ENCODE measurements around the gene LCN6.
"Not testable (repeated sequence)": the region's sequence is repeated elsewhere in the genome, so short reads cannot be mapped to it uniquely, and the experiment has no call there.

LCN6 gene, protein sequence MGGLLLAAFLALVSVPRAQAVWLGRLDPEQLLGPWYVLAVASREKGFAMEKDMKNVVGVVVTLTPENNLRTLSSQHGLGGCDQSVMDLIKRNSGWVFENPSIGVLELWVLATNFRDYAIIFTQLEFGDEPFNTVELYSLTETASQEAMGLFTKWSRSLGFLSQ

DNA sequence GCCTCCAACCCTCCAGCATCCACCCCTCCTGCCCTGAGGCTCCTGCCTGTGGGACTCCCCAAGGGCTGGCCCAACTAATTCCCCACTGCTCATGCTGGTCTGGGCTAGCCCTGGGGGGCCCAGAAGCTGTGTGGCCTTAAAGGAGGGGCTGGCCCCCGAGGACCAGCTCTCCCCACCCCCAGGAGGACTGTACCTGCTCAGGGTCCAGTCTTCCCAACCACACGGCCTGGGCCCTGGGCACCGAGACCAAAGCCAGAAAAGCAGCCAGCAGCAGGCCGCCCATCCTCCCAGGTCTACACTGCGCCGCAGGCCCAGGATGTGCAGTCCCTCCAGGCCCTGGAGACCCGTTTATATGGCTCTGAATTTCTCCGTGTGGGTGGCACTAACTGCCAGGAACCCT lies at the start of gene LCN6:
Gene LCN6, minus strand, starts transcription at position 325 of the 400 bp plus-strand sequence. Its CDS starts 42 bp downstream, at position 283.
- no peak for DNase-seq

DNA sequence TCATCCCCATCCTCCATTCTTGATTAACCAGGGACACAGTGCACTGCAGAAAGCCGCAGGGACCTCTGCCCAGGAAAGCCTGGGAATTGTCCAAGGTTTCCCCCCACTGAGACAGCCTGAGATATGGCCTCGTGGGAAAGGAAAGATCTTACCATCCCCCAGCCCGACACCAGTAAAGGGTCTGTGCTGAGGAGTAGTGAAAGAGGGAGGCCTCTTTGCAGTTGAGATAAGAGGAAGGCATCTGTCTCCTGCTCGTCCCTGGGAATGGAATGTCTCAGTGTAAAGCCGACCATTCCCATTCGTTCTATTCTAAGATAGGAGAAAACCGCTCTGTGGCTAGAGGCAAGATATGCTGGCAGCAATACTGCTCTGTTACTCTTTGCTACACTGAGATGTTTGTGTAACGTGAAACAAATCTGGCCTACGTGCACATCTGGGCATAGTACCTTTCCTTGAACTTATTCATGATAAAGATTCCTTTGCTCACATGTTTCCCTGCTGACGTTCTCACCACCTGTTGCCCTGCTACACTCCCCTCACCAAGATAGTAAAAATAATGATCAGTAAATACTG lies 48.5 kb upstream of the LCN6 start:
- not testable (repeated sequence) for DNase-seq

DNA sequence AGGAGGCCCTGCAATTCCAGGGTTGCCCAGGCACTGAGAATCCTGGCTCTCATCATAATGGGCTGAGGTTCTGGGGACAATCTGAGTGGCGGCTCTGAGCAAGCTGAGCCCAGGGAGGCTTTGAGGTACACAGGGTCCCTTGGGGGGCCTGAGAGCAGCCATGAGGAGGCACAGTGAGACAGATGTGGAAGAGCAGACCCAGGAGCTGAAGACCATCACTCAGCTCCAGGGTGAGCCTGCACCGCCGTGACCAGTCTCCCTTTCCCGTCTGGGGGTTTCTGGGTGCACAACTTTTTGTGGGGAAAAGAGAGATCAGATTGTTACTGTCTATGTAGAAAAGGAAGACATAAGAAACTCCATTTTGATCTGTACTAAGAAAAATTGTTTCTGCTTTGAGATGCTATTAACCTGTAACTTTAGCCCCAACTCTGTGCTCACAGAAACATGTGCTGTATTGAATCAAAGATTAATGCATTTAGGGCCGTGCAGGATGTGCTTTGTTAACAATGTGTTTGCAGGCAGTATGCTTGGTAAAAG lies 48.0 kb upstream of the LCN6 start, which contains the start of gene CCDC183:
Gene CCDC183, plus strand, starts transcription at position 101 of the 537 bp plus-strand sequence. Its CDS starts 60 bp downstream, at position 161.
- DNase-seq, result no peak

DNA sequence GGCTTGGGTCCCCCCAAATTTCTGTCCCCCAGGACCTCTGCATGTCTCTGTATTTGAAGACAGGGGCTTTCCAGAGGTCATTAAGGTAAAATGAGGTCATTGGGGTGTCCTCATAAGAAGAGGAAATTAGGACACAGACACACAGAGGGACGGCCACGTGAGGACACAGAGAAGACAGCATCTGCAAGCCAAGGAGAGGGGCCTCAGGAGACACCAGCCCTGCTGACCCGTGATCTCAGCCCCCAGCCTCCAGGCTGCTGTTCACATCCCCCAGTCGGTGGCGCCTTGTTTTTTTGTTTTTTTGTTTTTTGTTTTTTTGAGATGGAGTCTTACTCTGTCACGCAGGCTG lies 46.6 kb upstream of the LCN6 start:
- no peak for DNase-seq

DNA sequence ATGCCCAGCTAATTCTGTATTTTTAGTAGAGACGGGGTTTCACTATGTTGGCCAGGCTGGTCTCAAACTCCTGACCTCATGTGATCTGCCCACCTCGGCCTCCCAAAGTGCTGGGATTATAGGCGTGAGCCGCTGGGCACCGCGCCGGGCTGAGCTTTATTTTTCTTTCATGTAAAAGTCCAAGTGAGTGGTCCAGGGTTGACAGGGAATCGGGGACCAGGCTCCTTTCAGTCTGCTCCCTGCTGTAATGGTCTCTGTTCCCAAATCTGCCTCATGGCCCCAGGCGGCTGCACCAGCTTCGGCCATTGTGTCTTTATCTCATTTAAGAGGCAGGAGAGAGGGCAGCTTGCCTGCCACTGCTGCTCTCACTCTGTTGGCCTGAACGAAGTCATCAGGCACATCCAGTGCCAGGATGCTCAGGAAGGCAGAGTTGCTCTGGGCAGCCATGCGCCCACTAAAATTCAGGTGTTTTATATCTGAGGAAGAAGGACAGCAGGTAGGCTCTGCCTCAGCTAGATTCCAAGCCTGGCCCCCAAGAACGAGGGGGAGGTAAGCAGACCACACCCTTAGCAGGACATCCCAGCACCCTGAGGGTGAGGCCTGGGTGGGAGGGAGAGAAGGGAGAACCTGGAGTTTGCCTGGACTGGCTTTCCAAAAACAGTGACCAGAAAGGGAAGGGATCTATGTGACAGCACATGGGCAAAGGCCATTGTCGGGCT lies 46.1 kb upstream of the LCN6 start:
- DNase-seq, result no peak

DNA sequence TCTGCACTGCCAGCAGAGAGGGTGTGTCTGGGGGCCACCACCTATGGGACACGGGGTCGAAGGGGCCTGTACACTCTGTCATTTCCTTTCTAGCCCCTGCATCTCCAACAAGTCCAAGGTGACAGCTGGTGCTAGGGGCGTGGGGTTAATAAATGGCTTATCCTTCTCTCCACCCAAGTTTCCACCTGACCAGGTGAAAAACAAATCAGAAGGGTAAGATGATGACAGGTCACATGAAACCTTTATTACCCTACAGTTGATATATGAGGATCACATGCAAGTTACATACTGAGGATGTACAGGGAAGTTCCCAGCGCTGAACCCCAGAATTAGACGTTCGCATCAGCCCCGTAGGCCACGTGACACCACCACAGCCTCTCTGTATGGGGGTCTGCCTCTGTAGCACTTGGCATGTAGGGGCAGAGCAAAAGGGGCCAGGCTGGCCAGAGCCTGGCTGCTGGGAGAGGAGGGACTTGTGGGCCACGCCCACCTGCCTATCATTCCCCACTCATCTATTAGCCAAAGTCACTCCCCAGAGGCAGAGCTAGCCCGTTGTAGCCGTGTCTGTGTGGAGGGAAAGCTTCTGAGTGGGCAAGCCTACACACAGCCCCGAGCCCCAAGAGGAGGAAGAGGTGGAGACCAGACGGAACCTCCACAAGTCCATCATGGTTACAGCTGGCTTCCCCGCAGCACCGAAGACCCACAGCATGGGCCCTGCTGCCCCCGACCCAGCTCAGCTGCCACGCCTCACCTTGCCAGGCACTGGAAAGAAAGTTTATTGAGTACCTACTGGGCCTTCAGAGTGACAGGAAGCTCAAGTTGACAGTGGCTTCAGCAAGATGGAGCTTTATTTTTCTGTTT lies 45.0 kb upstream of the LCN6 start:
- DNase-seq, result no peak

DNA sequence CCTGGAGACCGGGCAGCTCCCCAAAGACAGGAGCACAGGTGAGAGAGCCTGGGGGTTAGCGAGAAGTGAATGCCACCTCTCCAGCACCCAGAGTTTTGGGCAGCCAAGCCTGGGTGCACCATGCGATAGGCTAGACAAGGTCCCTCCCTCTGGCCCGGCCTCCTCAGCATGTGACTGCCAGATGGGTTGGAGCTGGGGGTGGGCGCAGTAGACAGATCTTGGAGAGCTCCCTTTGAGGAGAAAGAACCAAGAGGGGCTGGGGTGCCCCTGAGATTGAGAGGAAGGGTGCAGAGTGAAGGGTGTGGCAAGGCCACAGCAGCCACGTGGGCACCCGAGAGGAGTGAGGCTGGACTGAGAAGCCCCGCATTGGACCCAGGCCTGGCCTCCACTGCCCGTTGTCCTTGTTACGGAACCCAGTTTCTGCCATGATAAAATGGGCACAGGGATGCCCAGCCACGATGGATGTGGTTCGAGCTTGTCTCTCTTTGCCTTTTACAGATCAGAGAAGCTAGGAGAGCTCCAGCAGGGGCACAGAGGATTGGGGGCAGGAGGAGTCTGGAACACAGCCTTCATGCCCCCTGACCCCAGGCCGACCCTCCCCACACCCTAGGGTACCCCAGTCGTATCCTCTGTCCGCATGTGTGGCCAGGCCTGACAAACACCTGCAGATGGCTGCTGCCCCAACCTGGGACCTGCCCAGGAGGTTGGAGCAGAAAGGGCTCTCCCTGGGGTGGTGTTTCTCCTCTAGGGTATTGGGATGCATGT lies 44.2 kb upstream of the LCN6 start:
- no peak for DNase-seq

DNA sequence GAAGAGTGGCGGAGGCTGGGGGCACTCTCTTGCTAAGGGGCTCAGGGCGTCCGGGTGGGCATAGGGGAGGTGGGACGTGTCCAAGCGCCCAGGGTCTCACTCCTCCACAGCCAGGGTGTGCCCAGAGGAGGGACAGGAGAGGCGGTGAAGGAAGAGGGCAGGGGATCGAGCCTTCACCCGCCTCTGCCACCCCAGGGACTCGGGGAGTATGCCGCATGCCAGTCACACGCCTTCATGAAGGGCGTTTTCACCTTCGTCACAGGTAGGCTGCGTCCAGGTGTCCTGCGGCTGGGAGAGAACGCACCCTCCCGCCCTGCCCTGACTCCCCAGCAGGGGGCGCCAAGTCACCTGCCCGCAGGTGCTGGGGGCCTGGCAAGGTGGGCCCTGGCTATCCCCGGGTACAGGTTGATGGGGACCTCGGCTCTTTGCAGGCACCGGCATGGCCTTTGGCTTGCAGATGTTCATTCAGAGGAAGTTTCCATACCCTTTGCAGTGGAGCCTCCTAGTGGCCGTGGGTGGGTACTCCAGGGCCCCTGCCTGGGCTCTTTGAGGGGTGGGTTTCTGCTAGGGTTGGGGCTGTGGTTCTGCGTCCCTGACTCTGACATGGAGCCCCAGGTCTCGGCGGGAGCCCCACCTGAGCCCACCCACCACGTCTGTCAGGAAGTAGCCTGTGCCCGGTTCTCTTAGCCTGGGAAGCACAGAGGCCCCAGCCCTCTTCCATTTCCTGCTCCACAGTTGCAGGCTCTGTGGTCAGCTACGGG lies 43.4 kb upstream of the LCN6 start:
- peak; percentile 65 for DNase-seq

DNA sequence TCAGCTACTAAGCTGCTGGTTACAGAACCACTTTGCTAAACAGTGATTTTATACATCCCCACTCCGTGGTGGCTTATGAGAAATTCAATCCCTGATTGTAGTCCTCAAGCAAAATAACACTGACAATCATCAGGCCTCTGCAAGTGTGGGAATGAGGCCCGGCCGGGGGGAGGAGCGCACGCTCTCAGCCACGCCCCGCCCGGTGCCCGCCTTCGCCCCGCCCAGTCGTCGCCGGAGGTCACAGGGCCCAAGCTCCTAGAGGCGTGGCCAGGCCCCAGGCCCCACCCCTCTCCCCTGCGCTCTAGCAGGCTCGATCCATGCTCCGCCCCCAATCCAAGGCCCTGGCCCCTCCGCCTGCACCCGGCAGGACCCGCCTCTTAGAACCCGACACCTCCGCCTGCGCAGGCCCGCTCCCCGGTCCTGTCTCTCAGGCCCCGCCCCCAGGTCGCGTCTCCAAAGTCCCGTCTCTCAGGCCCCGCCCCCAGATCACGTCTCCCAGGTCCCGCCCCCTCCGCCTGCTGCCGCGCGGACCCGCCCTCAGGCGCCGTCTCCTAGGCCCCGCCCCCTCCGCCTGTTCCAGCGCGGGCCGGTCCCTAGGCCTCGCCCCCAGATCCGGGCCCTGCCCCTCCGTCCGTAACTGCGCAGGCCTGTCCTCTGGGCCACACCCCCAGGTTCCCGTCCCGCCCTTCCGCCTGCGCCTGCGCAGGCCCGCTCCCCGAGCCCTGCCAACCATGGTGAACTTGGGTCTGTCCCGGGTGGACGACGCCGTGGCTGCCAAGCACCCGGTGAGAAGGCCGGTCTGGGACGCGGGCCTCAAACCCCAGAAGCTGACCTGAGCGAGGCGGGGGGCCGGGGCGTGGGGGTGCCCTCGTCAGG lies 42.6 kb upstream of the LCN6 start, which contains the start of gene TMEM141:
Gene TMEM141, plus strand, starts transcription at position 705 of the 876 bp plus-strand sequence. Its CDS starts 27 bp downstream, at position 732.
- peak; percentile 99 for DNase-seq

DNA sequence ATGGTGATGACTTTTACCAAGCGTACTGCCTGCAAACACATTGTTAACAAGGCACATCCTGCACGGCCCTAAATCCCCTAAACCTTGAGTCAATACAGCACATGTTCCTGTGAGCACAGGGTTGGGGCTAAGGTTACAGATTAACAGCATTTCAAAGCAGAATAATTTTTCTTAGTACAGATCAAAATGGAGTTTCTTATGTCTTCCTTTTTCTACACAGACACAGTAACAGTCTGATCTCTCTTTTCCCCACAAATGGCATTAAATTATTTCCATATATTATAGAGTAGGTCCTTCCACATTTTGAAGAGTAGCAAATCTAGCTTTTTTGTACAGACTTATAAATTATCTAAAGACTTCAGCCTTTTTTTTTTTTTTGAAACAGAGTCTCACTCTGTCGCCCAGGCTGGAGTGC lies 41.2 kb upstream of the LCN6 start:
- DNase-seq, result no peak

DNA sequence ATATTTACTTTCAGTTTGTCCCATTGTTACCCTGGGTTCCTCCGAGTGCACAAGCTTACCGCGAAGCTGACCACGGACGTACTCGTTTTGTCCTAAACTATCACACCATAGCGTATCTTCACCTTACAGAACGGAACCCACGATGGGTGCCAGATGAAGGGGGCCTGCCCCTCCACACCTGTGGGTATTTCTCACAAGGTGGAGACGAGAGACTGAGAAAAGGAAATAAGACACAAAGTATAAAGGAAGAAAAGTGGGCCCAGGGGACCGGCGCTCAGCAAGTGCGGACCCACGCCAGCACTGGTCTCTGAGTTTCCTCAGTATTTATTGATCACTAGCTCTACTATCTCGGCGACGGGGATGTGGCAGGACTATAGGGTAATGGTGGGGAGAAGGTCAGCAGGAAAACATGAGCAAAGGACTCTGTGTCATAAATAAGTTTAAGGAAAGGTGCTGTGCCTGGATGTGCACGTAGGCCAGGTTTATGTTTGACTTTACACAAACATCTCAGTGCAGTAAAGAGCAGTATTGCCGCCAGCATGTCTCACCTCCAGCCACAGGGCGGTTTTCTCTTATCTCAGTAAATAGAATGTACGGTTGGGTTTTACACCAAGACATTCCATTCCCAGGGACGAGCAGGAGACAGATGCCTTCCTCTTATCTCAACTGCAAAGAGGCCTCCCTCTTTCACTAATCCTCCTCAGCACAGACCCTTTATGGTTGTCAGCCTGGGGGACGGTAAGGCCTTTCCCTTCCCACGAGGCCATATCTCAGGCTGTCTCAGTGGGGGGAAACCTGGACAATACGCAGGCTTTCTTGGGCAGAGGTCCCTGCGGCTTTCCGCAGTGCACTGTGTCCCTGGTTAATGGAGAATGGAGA lies 40.6 kb upstream of the LCN6 start:
- not testable (repeated sequence) for DNase-seq

DNA sequence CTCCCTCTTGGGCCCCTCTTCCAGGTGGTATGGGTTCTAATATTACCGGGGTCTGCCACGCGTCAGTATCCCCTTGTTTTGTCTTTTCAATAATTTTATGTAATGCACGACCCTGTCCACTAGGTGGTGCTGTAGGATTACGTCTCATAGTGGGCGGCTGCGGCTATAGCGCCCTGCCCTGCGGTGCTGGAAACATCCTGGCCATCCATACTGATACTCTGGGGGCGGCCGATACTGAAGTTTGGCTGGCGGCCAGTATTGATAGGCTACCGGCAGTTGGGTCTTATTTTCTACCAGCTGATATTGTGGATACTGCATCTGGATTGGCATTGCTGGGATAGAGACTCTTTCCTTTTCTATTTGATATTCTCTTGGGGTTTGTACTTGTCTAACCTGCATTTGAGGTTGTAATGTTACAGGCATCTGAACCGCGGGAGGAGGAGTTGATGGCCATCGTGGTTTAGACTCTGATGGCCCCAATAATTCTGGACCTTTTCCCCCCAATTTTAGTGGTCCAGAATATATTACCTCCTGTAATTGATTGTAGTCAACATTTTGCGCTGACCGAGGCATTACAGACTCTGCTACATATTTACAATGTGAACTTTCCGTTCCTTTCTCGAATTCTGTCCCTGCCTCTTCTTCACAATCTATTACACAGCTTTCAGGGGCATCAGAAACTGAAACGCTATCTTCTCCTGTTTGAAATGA lies 39.5 kb upstream of the LCN6 start:
- DNase-seq, result peak; percentile 77

DNA sequence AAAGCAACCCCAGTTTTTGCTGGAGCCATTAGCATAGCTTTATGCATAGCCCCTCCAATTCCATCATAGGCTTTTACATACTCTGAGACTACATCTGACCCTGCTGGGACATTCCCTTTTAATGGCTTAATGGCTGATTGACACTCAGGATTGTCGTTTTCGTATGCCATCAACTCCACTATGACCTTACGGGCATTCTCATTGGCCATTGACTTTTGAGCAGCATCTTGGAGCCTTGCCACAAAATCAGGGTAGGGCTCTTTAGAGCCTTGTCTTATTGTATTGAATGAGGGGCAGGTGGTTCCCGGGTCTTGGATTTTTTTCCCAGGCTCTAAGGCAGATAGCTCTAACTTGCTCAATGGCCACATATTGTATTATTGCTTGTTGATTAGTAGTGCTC lies 38.7 kb upstream of the LCN6 start:
- not testable (repeated sequence) for DNase-seq

DNA sequence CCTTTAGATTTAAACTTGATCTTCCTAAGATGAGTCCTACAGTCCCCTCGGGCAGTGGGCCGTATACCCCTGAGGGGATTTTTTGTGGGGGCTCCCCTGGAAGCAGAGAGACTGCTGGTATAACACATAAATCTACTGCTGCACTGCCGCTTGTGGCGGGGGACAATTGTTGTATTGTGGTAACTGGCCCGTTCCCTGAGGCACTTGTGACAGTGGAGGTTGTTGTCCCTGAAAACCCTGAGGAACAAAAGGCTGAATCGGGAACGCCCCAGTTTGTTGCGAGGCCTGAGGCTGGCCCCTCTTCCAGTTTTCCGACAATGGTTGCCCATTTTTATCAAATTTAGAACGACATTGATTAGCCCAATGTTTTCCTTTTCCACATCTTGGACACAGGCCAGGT lies 38.1 kb upstream of the LCN6 start:
- no peak for DNase-seq

DNA sequence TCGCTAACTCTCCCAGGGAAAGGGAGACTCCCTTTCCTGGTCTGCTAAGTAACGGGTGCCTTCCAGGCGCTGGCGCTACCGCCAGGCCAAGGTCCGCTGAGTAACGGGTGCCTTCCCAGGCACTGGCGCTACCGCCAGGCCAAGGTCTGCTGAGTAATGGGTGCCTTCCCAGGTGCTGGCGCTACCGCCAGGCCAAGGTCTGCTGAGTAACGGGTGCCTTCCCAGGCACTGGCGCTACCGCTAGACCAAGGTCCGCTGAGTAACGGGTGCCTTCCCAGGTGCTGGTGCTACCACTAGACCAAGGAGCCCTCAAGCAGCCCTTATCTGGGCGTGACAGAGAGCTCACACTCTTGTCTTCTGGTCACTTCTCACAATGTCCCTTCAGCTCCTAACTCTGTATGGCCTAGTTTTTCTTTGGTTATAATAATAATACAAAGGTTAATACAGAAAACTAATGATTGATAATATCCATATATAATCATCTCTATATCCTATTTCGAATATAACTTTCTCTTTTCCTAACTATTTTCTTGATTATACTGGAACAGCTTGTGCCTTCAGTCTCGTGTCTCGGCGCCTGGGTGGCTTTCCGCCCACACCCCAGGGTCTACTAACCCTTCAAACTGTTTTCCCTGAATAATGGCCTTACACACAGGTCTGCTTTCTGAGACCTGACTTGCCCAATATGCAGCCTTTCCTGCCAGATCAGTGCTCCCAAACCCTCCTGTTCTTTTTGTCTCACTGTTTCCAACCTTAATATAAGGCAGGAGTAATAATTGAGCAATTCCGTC lies 37.4 kb upstream of the LCN6 start:
- DNase-seq, result not testable (repeated sequence)

DNA sequence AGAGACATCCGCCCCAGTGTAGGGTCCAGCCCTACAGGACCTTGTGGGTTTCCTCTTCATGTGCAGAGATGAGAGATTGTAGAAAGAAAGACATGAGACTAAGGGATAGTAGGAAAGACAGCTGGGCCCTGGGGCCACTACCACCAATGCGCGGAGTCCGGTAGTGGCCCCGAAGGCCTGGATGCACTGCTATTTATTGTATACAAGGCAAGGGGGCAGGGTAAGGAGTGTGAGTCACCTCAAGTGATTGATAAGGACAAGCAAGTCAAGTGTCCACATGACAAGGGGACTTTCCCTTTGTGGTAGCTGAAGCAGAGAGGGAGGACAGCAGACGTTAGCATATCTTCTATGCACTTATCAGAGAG lies 36.7 kb upstream of the LCN6 start:
- no peak for DNase-seq

DNA sequence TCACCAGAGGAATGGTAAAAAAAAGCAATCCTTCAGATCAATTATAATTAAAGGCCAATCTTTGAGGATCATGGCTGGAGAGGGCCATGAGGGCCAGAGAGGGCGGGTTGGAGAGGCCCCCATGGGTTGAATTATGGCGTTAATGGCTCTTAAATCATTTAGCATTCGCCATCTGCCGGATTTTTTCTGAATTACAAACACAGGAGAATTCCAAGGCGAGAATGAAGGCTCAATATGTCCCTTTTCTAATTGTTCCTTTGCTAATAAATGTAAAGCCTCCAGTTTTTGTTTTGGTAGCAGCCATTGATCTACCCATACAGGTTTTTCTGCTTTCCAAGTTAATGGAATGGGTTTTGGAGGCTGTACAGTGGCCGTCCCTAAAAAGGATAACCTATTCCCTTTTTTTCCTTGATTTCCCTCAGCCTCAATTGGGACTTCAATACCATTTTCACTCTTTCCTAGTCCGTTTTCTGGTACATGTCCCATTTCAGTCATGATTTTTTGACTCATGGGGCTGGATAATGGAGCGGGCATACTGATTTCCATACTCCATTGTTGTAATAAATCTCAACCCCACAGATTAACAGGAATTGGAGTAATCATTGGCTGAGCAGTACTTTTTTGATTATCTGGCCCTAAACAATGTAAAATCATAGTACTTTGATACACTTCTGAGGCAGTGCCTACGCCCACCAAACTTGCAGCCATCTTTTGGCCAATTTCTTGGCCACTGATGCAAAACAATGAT lies 36.1 kb upstream of the LCN6 start:
- DNase-seq, result peak; percentile 71

All from COR-L47 (cell line).